Uterus (tissue), 2 donors: Measurements from ENCODE around the gene FAM117A.

Source experiments
- CTCF ChIP-seq, 4 experiments: fragments of 200-600 bp in 2 of 4; fragments of 450-650 bp in 2 of 4; sonication (generic) in 2 of 4; IDR thresholded peaks; one replicate each; pipeline ENCODE4 v1.5.1; 2016 to 2019; ENCODE audit warnings: antibody characterized with exemption in 4 of 4, mild to moderate bottlenecking in 2 of 4, moderate library complexity in 1 of 4
- POLR2A ChIP-seq, 2 donors: fragments of 450-650 bp; IDR thresholded peaks; one replicate each; pipeline ENCODE4 v1.6.1; 2016; ENCODE audit warnings: antibody characterized with exemption in 2 of 2, mild to moderate bottlenecking in 1 of 2, moderate library complexity in 1 of 2

- TF ChIP-seq CTCF (IDR thresholded peaks at IDR 0.05) (no peak), POLR2A (IDR thresholded peaks at IDR 0.05) (no peak)
Observed at GRCh38 chr17:49670641-49671040, 93.3 kb downstream of the FAM117A start.
